GM11168 (cell line): ENCODE measurements around the gene SUPT4H1.

ENCODE experiments used
- in situ Hi-C: fragments of 300-500 bp; cut with MboI; formaldehyde crosslinking; loops from one replicate; pipeline ENCODE4 v1.12.0; 2022; ENCODE audit warnings: low sequenced_read_pairs; ENCODE audit not compliant: unreplicated experiment

The SUPT4H1 gene

GRCh38 chr17:58310511-58311428, 41.2 kb downstream of the SUPT4H1 start:
- in situ Hi-C loops, result loop anchor here (10.0 kb wide), 1 partner anchor 114 kb away; no protein-coding TSS in a partner anchor

GRCh38 chr17:58309918-58310259, 42.1 kb downstream of the SUPT4H1 start:
- in situ Hi-C loops, result loop anchor here (5.0 to 10.0 kb wide), 2 partner anchors 92 to 115 kb away; no protein-coding TSS in a partner anchor

- in situ Hi-C loops, result loop anchor here (5.0 kb wide), 1 partner anchor 93 kb away; no protein-coding TSS in a partner anchor
These were observed 42.8 kb downstream of the SUPT4H1 start for GRCh38 chr17:58308985-58309917.

GRCh38 chr17:58308173-58308984, 43.6 kb downstream of the SUPT4H1 start:
- in situ Hi-C loops, result loop anchor here (5.0 kb wide), 1 partner anchor 94 kb away; no protein-coding TSS in a partner anchor

DNA sequence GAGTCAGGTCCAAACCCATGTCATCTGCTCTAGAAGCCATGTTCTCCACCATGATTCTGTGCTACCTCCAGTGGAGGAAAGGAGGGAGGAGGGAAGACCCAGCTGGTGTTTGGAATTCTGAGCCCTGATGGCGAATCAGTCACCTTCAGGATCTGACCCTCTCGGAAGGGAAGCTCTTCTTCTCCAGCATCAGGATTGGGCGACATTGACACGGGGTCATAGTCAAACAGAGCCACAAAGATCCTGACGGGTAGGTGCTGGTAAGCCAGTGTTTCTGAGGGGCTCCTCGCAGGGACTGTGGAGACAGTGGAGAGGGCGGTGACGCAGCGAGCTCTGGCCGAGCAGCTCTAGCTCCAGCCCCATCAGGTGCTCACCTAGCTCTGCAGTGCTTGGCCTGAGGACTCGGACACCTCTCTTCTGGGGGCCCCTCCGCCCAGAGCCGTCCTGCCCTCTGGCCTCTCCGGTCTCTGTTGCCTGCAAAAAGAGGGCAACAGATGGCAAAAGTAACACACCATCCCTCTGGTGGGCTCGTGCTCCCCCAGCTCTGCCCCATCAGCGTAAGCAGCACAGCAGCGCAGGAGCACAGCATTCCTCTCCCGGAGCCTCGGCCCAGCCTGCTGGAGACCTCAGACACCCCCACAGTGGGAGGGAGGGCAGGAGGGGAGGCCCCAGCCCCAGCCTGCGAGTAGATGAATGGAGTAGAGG, 44.4 kb downstream of the SUPT4H1 start:
- in situ Hi-C loops, result loop anchor here (5.0 kb wide), 1 partner anchor 95 kb away; no protein-coding TSS in a partner anchor

GRCh38 chr17:58306131-58306951, 45.7 kb downstream of the SUPT4H1 start:
- in situ Hi-C loops, result loop anchor here (5.0 kb wide), 1 partner anchor 96 kb away; no protein-coding TSS in a partner anchor

- in situ Hi-C loops, result loop anchor here (5.0 kb wide), 1 partner anchor 97 kb away; no protein-coding TSS in a partner anchor
These were observed 46.4 kb downstream of the SUPT4H1 start for GRCh38 chr17:58305626-58306025.

- in situ Hi-C loops, result loop anchor here (5.0 kb wide), 1 partner anchor 97 kb away; no protein-coding TSS in a partner anchor
These were observed 47.1 kb downstream of the SUPT4H1 start for GRCh38 chr17:58304750-58305486.

DNA sequence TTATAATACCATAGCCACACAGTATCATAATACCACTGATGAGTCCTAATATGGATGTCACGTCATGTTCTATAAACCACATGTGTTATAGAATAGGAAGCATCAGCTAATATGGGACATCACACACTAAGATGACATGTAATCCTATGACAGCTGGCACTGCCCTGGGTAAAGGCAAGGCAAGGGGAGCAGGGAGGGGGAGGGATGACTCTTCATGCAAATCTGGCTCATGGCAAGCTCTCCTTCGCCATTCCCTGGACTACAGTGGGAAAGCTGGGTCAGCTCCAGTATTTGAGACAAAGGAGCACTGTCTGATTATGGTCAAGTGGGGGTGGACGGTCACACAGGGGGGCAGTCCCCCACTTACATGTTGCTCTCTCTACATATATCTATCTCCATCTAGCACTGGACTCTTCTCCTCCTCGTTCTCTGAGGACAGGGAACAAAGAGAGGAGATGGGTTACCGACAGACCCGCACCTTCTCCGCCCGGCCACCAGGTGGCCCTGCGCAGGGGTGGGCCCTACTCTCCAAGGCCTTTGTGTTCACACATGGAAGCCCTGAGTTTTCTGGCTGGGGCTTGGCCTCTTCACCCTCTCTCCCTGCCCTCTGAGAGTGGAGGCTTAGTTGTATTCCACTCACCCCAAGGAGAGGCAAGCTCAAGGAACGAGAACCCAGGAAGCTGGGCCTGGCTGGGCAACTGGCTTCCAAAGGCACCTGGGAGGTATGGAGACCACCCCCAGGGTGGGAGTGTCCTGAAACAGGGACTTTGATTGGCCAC, 47.8 kb downstream of the SUPT4H1 start:
- in situ Hi-C loops, result no loop called here

DNA sequence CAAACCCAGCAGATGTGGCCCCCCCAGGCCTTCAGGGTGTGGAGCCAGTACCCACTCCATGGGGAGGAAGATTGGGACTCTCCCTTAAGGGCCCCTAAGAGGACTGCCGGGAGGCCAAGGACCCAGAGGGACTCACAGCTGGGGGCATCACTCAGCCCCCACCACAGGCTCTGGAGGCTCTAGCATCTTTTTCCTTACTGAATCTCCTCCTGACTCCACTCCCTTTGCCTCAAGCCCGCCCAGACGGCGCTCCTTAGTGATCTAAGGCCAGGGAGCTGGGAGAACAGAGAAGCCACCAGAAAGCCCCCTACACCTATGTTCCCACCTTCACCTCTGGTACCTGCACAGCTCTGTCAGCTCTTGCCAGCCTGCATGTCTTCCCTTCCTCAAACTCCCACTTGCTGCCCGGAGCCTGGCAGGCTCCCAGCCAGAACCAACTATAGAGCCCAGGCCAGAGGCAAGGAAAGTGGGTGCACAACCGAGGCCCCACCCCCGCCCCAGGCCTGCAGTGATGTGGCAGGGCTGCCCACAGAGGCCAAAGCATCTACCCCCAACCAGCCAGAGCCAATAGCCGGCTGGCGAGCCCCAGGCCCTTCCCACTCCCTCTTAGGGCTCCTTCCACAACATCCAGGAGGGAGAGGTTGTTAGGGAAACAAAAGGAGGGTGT, 48.9 kb downstream of the SUPT4H1 start:
- in situ Hi-C loops, result no loop called here

- in situ Hi-C loops, result no loop called here
These were observed 49.7 kb downstream of the SUPT4H1 start for GRCh38 chr17:58302171-58302918.

DNA sequence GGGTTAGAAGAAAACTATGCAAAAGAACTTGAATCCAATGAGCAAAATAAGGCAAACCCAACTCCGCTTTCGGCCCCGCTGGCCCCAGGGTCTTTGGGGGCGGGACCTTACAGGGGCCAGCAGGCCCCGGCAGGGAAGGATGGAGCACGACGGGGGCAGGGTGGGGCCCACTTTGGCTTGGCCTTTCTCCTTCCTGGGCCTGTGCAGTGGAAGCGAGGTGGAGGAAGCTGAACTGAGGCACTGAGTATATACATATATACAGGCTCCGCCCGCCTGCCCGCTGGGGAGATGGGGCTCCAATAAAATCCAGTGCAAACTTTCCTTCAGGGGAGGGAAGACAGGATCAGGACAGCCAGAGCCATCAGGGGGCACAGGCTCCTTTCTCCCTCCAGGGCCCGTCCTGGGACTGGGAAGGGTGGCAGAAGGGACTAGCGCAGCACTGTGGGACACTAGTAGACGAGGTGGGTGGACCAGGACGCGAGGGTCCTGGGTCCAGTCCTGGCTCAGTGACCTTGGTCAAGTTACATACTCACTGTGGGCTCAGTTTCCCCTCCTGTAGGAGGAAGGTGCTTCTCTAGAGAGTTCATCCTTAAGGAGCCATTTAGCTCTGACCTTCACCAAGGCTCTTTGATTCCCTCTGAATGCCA, 50.4 kb downstream of the SUPT4H1 start:
- in situ Hi-C loops, result no loop called here

- in situ Hi-C loops, result no loop called here
These were observed 51.7 kb downstream of the SUPT4H1 start for GRCh38 chr17:58300336-58300735.
